Suppressor macrophage (primary cell): ENCODE data around the gene PARP9.

Source experiments
- DNase-seq, 4 experiments: peaks; one replicate each; pipeline ENCODE4 v3.0.0-alpha.2; 2020 to 2022
- total RNA-seq, 17 experiments: gene quantifications; one replicate each; lab custom pipeline; 2026; ENCODE audit warnings: mixed read lengths in 6 of 17, inconsistent platforms in 3 of 17; lab: John Stamatoyannopoulos, UW

Gene PARP9
- 55.4 to 448 (median 71.4) reads per million in 17 experiments for total RNA-seq

GRCh38 chr3:122564155-122564912, at the start of gene PARP9, which contains the start of gene DTX3L:
Gene PARP9, minus strand, starts transcription at chr3:122564300. Its CDS starts 4,680 bp downstream, at chr3:122559620.
Gene DTX3L, plus strand, starts transcription at chr3:122564338. Its CDS starts 89 bp downstream, at chr3:122564427.
- peak; percentile 82 to 91 (median 90) for DNase-seq

- peak; percentile 31 to 62 (median 56) for DNase-seq
These were observed 48.6 kb upstream of the PARP9 start for GRCh38 chr3:122612696-122613095.

- peak; percentile 10 to 82 (median 37) for DNase-seq
These were observed 45.9 kb upstream of the PARP9 start for GRCh38 chr3:122609798-122610559.

- no peak for DNase-seq
These were observed 44.8 kb upstream of the PARP9 start for GRCh38 chr3:122608916-122609315.

GRCh38 chr3:122606330-122606729, 42.2 kb upstream of the PARP9 start:
- no peak for DNase-seq

GRCh38 chr3:122603056-122603455, 39.0 kb upstream of the PARP9 start:
- no peak for DNase-seq

- no peak for DNase-seq
These were observed 38.1 kb upstream of the PARP9 start for GRCh38 chr3:122602011-122602710.

GRCh38 chr3:122598556-122598955, 34.5 kb upstream of the PARP9 start:
- no peak for DNase-seq

- DNase-seq: no peak
These were observed 34.1 kb upstream of the PARP9 start for GRCh38 chr3:122598151-122598550.

GRCh38 chr3:122594025-122594424, 29.9 kb upstream of the PARP9 start:
- DNase-seq: no peak

- DNase-seq: no peak
These were observed 26.5 kb upstream of the PARP9 start for GRCh38 chr3:122590610-122591009.

- no peak for DNase-seq
These were observed 25.2 kb upstream of the PARP9 start for GRCh38 chr3:122589297-122589696.

- DNase-seq: no peak
These were observed 23.5 kb upstream of the PARP9 start for GRCh38 chr3:122587572-122587971.

- no peak for DNase-seq
These were observed 22.8 kb upstream of the PARP9 start for GRCh38 chr3:122586773-122587485.

GRCh38 chr3:122586098-122586497, 22.0 kb upstream of the PARP9 start:
- DNase-seq: no peak

GRCh38 chr3:122582390-122582789, 18.3 kb upstream of the PARP9 start:
- DNase-seq: no peak

- no peak for DNase-seq
These were observed 17.5 kb upstream of the PARP9 start for GRCh38 chr3:122581622-122582021.

- DNase-seq: no peak
These were observed 16.4 kb upstream of the PARP9 start for GRCh38 chr3:122580470-122580869.

- DNase-seq: no peak
These were observed 14.1 kb upstream of the PARP9 start for GRCh38 chr3:122578069-122578740.

- peak in 3 of 4 experiments; percentile 26 to 55 (median 47) for DNase-seq
These were observed 13.4 kb upstream of the PARP9 start, which contains the start of gene PARP15 for GRCh38 chr3:122577409-122578031. Gene PARP15, plus strand, starts transcription at chr3:122577650. Its CDS starts 18 bp downstream, at chr3:122577668.
